GM12801 (cell line): ENCODE measurements around the gene DAPP1.

Source experiments
- TF ChIP-seq, protein P1 (sequence below): IDR thresholded peaks from one replicate; pipeline ENCODE4 v1.5.1; 2011; ENCODE audit warnings: control low read depth; ENCODE audit not compliant: insufficient read length; ENCODE audit errors: extremely low read depth

The DAPP1 gene

DNA sequence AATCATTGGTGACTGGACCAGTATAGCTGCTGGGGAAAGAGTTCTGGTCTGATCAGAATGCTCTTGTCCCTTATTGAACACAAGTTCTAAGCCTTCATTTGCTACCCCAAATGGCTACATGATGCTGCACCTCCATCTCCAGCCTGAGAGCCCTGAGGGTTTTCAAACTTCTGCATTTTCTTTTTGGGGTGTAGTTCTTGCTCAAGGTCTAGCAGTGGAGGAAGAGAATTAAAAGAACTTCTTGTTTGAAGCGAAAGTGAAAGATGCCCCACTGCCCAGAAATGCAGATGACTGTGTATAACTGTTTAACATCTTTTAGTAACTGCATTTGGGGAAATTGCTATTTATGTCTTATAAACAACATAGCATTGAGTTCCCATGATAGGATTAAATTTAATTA, 39.1 kb downstream of the DAPP1 start:
- TF ChIP-seq, protein P1, sequence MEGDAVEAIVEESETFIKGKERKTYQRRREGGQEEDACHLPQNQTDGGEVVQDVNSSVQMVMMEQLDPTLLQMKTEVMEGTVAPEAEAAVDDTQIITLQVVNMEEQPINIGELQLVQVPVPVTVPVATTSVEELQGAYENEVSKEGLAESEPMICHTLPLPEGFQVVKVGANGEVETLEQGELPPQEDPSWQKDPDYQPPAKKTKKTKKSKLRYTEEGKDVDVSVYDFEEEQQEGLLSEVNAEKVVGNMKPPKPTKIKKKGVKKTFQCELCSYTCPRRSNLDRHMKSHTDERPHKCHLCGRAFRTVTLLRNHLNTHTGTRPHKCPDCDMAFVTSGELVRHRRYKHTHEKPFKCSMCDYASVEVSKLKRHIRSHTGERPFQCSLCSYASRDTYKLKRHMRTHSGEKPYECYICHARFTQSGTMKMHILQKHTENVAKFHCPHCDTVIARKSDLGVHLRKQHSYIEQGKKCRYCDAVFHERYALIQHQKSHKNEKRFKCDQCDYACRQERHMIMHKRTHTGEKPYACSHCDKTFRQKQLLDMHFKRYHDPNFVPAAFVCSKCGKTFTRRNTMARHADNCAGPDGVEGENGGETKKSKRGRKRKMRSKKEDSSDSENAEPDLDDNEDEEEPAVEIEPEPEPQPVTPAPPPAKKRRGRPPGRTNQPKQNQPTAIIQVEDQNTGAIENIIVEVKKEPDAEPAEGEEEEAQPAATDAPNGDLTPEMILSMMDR = no peak

DNA sequence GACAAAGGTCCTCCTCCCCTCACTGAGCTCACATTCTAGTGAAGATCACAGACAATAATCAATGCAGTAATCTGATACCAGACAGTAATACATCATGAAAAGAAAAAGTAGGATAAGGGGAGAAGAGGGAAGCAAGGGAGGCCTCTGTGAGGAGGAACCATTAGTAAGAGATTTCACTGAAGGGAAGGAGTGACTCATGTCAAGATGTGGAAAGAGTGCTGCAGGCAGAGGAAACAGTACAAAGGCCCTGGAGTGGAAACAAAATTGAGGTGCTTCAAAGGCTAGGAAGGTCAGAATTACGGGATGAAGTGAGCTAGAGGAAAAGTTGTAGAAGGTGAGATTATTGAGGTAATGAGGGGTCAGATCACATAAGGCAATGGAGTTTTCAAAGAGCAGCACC, 39.5 kb downstream of the DAPP1 start:
- TF ChIP-seq, protein P1 = no peak

DNA sequence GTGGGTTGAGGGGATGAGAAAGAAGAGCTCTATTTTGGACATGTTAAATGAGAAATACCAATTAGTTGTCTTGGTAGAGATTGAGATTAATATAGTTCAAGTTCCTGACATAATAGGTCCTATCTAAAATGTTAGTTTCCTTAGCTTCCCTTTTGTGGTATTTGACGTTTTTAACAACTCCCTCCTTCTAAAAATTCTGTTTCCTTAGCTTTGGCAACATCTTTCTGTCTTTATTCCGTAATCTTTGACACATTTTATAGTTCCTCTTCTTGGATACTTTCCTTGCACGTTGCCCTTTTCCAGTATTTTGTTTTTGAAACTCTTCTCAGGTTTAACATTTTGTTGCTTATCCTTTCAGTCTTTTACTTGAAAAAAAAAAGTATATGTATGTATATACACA, 40.7 kb downstream of the DAPP1 start:
- TF ChIP-seq, protein P1 = no peak

DNA sequence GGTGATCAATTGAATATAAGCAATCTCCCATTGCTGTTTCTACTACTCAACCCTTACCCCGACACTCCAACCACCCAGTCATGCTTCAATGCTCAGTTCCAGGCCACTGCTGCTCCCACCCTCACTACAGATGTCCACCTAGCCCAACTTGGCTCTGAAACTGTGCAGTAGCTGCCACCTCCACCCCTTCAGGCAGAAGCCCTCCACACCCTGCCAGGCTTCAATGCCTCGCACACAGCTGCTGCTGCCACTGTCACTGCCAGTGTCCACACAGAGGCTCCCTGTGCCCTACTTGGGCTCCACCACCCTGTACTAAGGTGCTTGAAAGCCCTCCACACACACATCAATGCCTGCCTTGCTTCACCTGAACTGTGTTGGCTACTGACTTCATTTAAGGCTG, 43.0 kb downstream of the DAPP1 start:
- TF ChIP-seq, protein P1 = no peak

DNA sequence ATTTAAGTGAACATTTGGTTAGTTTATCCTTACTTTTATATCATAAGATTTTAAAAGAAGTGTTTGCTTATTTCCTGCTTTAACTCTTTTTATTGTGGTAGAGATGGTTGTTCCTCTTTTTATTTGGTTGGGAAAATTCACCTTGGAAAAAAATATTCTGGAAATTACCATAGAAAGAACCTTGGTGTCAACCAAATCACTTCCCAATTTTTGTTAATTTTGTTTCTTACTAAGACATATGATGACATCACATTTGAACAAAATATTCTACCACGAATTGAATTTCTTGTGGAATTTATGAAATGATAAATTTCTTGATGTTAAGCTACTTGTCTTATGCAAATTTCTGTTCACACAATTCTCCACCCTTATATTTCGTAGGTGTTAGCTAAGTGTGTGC, 43.9 kb downstream of the DAPP1 start:
- TF ChIP-seq, protein P1 = no peak

DNA sequence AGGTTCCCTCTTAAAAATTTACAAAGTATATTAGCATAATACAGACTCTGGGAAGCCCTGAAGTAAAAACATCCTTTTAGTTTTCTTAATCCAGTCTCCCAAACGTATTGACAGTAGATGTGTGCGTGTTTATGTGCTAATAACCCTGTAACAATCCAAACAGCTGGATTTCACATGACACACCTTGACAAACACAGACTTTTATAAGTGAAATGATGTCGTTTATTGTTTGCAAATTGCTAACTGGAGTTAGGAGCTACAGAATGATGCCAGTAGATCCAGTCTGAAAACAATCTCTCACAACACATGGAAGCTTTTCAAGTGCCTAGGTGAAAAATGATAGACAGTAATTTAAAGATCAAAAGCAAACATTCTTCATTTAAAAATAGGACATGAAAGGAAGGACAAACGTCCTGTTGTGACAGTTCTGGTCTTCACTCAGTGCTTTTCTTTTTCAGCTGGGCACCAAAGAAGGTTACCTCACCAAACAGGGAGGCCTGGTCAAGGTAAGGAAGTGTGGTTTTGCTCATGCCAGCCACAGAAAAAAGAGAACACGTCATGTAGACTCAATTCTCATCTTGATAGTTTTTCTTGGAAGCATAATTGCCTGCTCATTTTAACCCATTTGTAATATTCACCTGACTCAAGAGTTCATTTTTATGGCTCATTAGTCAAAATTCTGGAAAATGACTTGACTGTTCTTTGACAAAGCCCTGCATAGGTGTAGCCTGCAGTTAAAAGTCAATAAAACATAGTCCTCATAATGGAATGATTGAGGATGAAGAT, 44.7 kb downstream of the DAPP1 start:
- TF ChIP-seq, protein P1 = no peak

DNA sequence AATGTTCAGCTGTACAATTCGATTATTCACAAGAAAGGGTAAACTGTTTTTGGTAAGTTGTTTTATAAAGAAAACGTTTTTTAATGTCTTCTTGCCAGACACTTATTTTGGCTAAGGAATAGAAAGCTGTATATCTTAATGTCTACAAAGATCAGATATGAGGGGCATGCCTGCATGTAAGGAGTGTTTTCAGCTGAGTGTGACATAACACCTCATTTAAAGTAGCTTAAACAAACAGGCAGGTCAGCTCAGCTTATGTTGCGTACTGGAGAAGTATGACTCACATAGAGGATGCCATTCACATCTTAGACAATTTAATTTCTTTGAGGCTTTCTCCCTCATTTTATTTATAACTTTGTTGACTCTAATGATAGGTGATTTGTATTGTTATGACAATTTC, 47.2 kb downstream of the DAPP1 start:
- TF ChIP-seq, protein P1 = no peak
